Bronchial epithelial cell (primary cell): ENCODE measurements around the gene UNC5B. TPM values are rescaled to one million over a fixed set of nuclear protein-coding genes. Genes with fewer than 3 reads are reported as not detected.

Experiments
- DNase-seq: peaks from one replicate; pipeline ENCODE4 v3.0.0-alpha.2; 2010; ENCODE audit warnings: low read depth
- FAIRE-seq: peaks from 2 replicates; lab custom pipeline; 2011; peaks lifted over from hg19 to GRCh38; lab: Jason Lieb, UNC
- H3K27me3 ChIP-seq: 2 replicates; pipeline ENCODE4 v1.5.1; 2011; ENCODE audit warnings: low read length; ENCODE audit not compliant: control insufficient read depth, insufficient read depth
- H3K36me3 ChIP-seq: 2 replicates; pipeline ENCODE4 v1.5.1; 2011; ENCODE audit warnings: low read length; ENCODE audit not compliant: control insufficient read depth, insufficient read depth
- H3K4me3 ChIP-seq: 2 replicates; pipeline ENCODE4 v1.5.1; 2011; ENCODE audit warnings: mild to moderate bottlenecking, low read depth, low read length, control low read depth
- total RNA-seq: library from RNA; depleted of rRNA; stranded (reverse); fragments of >200 nt; gene quantifications from 2 replicates; pipeline ENCODE4 v1.2.1, GENCODE V29; 2014
- TF ChIP-seq, protein P1 (sequence below): IDR thresholded peaks from 2 replicates; pipeline ENCODE4 v1.5.1; 2011; ENCODE audit warnings: mild to moderate bottlenecking, moderate library complexity, low read length, control low read depth, inconsistent platforms; ENCODE audit not compliant: insufficient read depth, severe bottlenecking

Gene UNC5B
- total RNA-seq, 1 donor from 2014 or later = 36.6 TPM

DNA sequence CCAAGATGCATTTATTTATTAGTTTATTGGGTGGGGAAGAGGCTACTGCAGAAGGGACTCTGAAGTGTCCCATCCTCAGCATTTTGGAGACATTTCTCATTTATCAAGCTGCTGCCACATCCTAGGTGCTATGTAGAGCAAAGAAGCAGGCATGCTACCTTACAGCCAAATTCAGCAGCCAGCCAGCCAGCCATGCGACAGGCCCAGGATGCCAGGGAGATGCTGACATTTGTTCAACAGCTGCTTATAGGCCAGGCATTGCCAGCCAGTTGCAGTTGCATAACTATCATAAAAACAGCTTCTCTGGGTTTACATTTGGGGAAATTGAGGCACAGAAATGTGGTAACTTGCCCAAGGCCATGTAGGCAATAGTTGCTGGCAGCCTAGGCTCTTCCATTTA lies 109.0 kb downstream of the UNC5B start:
- no peak for FAIRE-seq
- H3K36me3 ChIP-seq = no peaks in the 10 kb centered on the region
- no peaks in the 10 kb centered on the region for H3K27me3 ChIP-seq
- TF ChIP-seq, protein P1, sequence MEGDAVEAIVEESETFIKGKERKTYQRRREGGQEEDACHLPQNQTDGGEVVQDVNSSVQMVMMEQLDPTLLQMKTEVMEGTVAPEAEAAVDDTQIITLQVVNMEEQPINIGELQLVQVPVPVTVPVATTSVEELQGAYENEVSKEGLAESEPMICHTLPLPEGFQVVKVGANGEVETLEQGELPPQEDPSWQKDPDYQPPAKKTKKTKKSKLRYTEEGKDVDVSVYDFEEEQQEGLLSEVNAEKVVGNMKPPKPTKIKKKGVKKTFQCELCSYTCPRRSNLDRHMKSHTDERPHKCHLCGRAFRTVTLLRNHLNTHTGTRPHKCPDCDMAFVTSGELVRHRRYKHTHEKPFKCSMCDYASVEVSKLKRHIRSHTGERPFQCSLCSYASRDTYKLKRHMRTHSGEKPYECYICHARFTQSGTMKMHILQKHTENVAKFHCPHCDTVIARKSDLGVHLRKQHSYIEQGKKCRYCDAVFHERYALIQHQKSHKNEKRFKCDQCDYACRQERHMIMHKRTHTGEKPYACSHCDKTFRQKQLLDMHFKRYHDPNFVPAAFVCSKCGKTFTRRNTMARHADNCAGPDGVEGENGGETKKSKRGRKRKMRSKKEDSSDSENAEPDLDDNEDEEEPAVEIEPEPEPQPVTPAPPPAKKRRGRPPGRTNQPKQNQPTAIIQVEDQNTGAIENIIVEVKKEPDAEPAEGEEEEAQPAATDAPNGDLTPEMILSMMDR = no peak
- no peak for DNase-seq
- H3K4me3 ChIP-seq = no peak overlapping the region

GRCh38 chr10:71323407-71323806 lies 111.0 kb downstream of the UNC5B start:
- no peak overlapping the region for H3K4me3 ChIP-seq
- H3K36me3 ChIP-seq = no peaks in the 10 kb centered on the region
- no peaks in the 10 kb centered on the region for H3K27me3 ChIP-seq
- TF ChIP-seq, protein P1 = no peak
- DNase-seq (peak; percentile 56), FAIRE-seq (no peak)

DNA sequence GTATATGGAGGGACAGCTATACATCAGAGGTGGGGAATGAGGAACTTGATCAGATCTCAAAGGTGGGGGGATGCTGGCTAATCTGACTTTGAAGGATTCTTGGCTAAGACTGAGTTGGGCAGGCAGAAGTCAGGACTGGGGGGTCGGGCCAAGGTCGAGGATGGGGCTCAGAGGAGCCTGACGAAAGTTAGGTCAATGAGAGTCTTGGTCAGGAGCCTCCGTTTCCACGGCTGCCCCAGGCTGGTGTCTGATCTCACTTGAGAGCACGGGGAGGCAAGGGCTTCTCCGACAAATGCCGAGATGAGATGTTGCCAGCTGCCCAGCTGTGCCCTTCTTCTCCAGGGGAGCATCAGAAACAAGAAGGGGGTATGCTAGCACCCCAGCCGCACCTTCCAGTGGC lies 112.4 kb downstream of the UNC5B start:
- Histone ChIP-seq H3K27me3 (no peaks in the 10 kb centered on the region), H3K4me3 (no peak overlapping the region), H3K36me3 (no peaks in the 10 kb centered on the region)
- no peak for FAIRE-seq
- no peak for DNase-seq
- TF ChIP-seq, protein P1 = no peak

DNA sequence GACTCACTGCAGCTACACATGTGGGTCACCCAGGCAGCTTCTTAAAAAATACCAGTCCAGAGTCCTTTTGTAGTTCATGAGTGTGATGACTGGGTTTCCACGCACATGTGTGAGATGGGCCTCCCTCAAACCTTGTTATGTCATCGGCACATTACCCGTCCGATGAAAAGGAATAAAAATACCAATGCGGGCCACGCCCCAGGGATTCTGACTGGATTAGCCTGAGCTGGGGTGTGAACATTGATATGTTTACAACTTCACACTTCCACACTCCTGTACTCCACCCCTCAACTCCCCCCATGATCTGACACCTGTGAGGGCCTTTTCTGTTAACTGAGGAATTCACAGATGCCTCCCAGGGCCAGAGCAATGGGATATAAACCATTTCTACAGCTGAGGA lies 112.9 kb downstream of the UNC5B start:
- DNase-seq (no peak), FAIRE-seq (peak; percentile 32)
- H3K36me3 ChIP-seq = no peaks in the 10 kb centered on the region
- H3K27me3 ChIP-seq = no peaks in the 10 kb centered on the region
- TF ChIP-seq, protein P1 = no peak
- H3K4me3 ChIP-seq = no peak overlapping the region

DNA sequence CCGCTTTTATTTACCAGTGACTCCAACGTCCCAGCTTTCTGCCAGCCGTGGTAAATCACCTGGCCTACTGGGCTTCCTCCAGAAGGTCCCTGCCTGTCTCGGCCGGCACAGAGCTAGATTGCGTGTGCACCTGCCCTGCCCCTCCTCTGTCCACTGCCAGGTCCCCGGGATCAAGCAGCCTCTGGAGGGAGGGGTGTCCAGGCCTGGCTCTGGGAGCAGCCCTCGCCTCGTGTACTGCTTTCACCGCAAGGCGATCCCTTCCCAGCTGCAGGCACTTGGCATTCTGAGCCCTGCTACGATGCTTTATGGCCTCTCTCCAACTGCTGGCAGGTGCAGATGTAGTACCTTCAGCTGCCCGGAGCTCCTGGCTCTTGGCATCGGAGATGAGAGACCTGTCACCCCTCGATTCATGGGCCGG lies 114.1 kb downstream of the UNC5B start:
- Histone ChIP-seq H3K27me3 (no peaks in the 10 kb centered on the region), H3K4me3 (no peak overlapping the region), H3K36me3 (no peaks in the 10 kb centered on the region)
- FAIRE-seq (no peak), DNase-seq (no peak)
- TF ChIP-seq, protein P1 = no peak

- FAIRE-seq (no peak), DNase-seq (no peak)
Measured at GRCh38 chr10:71330789-71331404, 118.5 kb downstream of the UNC5B start.

More at GRCh38 chr10:71330789-71331404, 118.5 kb downstream of the UNC5B start:
- TF ChIP-seq, protein P1 = no peak
- no peak overlapping the region for H3K4me3 ChIP-seq
- no peaks in the 10 kb centered on the region for H3K36me3 ChIP-seq
- H3K27me3 ChIP-seq = no peaks in the 10 kb centered on the region
